Measurements from ENCODE around the gene TEX35. TPM values are rescaled to one million over a fixed set of nuclear protein-coding genes. Genes with fewer than 3 reads are reported as not detected.

TEX35 gene
- polyA plus RNA-seq = under 1 TPM in 1 of 3 donors, not detected in 2; 0.06 TPM

DNA sequence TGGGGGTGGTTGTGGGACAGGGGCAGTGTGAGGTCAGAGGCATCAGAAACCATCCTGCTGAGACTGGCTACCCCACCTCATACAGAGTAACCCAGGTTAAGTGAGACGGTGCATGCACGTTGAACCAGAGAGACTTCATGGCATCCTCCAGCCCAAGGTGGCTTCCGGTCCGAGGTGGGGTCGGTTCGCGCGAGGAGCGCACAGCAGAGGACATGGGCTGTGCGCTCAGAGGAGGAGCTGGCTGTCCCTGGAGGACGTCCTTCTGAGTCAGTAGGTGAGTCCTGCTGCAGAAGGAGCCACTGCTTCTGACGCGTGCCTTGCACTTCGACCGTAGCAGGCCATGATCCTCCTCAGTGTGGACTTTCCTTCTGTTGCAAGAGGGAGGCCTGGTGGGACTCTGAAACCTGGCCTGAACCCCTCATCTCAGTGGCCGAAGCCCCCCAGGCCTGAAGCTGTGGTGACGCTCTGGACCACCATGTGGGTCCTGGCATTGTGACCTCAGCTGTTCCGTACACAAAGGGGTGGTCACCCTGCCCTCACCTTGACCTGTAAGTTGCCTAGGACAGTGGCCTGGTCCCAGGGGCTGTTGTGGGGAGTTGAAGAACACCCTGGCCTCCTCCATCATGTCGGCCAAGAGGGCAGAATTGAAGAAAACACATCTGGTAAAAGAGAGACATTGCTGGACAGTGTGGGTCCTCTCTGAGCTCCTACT is at the start of gene TEX35:
Gene TEX35 (plus strand): TSS at position 544 of the 712 bp plus-strand sequence. CDS start 80 bp downstream, at position 624.
- 94 to 97% (median 96%) methylated on average over 19 of the region's 19 CpGs for WGBS, 3 donors
- no peak within 1 kb of the TSS for H3K27ac ChIP-seq (ENCODE audit: low read depth, low read length)

DNA sequence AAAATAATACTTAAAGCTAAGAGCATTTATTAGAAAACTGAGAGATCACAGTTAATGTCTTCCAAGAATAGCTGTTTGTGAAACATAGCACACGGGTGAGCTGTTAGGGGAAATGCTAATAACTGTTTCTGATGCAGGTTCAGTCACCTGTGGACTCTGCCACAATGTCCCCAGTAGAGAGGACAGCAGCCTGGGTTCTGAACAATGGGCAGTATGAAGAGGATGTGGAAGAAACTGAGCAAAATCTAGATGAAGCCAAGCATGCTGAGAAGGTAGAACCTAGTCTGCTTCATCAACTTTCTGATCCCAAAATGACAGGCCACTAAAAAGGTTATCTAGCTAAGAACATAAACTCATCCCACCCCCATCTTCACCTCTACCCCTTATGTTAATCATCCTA is 48.8 kb upstream of the TEX35 start:
- WGBS, 3 donors = 88 to 90% (median 89%) methylated on average over 1 of the region's 1 CpG
- H3K27ac ChIP-seq (ENCODE audit: low read depth, low read length) = no peak overlapping the region

DNA sequence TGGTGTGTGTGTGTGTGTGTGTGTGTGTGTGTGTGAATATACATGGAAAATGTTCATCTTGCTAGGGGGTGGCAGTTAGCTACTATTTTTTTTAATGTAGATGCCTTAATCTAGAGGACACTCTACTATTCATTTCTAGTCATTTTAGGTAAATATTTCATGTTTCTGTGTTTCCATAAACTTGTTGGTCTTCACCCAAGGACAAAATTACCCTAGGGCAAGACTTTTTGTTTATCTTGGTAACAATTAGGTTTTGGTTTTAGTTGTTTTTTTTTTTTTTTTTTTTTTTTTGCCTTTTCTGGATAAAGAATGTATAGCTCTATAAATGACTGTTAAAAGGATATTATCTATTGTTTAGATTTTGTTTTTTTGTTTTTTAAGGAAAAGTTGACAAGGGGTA is 48.3 kb upstream of the TEX35 start:
- H3K27ac ChIP-seq (ENCODE audit: low read depth, low read length) = no peak overlapping the region

DNA sequence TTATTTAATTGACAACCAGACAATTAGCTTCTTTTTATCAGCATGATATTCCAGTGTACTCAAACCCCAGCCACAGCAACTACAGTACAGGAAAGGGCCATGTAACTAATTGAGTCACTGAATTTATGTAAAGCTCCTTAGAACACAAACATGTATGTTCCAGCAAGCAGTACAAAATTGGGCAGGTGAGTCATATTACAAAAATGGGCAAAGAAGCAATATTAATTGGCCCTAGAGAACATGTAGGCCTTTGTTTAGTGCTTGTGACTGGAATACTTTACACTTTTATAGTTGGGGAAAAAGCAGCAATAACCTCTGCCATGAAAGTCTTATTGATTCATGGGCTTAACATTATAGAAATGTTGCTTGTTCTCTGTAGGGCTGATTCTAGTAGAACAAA is 47.9 kb upstream of the TEX35 start:
- H3K27ac ChIP-seq (ENCODE audit: low read depth, low read length) = no peak overlapping the region

DNA sequence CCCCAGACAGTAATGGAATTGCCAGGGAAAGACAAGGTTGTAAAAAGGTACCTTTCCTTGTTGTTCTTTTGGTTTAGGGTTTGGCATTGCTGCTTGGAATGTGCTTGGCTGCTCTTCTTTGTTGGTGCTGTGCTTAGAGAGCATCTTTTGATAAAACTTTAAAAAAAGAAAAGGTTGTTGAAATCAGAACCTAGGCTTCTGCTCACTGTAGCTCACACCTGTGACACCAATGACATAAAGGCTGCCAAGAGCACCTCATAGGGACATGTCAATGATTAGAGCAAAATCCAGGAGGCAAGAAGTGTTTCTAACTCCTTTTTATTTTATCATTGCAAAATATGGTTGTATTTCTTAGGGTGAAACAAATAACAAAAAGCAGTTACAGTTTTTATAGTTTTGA is 45.1 kb upstream of the TEX35 start:
- H3K27ac ChIP-seq (ENCODE audit: low read depth, low read length) = no peak overlapping the region

DNA sequence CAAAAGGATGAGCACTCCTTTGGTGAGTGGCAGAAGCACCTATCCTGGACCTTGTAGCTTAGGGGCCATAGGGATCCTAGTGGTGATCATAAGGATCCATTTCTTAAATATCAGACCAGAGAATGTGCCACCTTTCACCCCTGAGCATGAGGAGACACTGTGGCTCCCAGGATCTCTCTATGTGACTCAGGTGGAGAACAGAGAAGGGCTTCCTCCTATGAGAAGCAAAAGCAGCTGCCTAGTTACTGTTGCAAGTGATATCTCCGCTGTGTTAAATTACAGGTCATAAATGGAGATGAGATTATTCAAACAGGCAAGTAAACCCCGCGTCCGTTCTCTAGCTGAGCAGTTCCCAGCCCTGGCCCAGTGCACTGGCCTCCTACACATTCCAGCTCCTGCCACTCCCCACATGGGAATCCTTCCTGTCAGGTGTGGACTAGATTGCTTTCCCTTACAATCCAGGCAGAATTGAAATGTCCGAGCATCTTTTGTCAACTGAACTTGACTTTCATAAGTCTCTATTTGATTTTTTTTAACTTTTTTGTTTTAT is 42.4 kb upstream of the TEX35 start:
- H3K27ac ChIP-seq (ENCODE audit: low read depth, low read length) = no peak overlapping the region
- 56 to 75% (median 68%) methylated on average over 5 of the region's 5 CpGs for WGBS, 3 donors

DNA sequence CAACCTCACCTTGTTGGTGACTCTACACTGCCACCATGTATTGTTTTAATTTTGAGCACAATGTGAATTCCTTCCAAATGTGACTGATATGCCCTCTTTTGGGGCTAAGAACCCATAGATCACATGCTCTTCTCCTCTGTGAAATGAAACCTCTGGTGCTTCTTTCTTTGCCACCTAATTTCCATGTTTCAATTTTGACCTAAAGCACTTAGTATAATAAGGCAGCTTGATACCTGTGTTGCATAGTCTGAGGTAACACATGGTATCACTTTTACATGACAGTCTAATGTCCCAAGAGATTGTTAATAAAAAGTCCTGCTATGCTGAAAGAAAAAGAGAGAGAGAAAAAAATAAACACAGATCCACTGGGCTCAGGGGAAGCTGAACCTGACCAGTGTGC is 40.4 kb upstream of the TEX35 start:
- H3K27ac ChIP-seq (ENCODE audit: low read depth, low read length) = no peak overlapping the region

DNA sequence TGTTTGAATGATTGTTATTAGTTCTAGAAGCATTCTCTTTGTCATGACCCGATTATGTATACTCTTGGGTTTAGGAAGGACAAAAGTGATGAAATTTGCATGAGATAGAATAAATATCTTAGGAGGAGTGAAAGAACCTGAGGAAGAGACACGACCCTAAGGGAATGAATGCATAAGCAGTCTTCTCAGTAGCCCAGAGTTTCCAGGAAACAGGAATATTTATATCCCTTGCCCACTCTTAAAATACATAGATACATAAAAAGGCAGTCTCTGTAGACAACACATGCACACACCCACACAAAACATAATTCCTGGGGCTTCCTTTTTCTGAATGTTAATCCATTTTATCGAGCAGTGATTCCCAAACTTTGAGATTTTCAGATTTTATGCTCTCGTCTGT is 35.5 kb upstream of the TEX35 start:
- 77 to 86% (median 83%) methylated on average over 4 of the region's 4 CpGs for WGBS, 3 donors
- H3K27ac ChIP-seq (ENCODE audit: low read depth, low read length) = no peak overlapping the region

DNA sequence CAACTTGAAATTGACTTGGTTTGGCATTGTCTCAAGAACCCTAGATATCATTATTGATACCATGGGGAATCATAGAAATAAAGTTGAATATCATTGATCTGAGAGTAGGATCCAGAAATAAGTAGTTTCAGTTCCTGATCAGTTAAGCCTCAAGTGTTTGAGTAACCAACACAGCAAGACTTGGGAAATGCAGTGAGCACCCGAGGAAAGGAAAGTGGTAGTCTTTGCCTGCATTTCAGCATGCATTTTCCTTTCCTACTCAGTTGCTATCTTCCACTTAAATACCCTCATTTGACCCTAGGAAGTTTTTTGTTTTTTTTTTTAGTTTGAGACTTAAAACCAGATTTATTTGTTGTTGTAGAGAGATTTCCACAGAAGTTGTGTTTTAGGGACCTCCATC is 35.1 kb upstream of the TEX35 start:
- 43 to 56% (median 50%) methylated on average over 1 of the region's 1 CpG for WGBS, 3 donors

DNA sequence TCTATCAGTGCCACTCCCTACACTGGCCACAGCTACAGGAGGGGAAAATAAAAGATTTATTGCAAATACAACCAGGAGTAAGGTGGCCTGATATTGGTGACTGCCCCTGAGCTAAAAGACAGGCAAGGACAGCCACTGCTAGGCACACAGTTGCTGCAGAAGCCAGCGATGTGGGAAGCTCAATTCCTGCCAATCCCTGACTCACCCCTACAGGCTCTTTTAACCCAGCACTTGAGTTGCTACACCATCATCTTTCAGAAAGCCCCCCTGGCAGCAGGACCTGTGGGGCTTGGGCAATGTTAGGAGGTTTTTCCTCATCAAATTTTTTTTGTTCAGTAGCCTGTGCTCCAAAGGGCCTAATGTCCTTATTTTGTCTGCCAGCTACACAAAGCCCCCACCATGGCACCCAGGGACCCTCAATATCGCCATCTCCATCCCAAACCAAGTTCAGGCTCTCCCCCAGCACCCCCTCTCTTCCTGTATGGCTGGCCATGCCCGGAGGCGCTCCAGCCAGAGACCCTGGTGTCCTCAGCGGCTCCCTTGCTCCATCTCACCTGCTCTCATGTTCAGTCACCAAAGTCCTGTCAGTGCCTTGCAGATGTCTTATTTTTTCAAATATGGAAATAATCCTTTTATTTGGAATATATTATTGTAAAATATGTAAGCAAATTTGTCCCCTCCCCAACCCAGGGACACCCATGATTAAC is 29.5 kb upstream of the TEX35 start:
- H3K27ac ChIP-seq (ENCODE audit: low read depth, low read length) = no peak overlapping the region

More for the DNA sequence above, 35.1 kb upstream of the TEX35 start:
- H3K27ac ChIP-seq (ENCODE audit: low read depth, low read length) = no peak overlapping the region

DNA sequence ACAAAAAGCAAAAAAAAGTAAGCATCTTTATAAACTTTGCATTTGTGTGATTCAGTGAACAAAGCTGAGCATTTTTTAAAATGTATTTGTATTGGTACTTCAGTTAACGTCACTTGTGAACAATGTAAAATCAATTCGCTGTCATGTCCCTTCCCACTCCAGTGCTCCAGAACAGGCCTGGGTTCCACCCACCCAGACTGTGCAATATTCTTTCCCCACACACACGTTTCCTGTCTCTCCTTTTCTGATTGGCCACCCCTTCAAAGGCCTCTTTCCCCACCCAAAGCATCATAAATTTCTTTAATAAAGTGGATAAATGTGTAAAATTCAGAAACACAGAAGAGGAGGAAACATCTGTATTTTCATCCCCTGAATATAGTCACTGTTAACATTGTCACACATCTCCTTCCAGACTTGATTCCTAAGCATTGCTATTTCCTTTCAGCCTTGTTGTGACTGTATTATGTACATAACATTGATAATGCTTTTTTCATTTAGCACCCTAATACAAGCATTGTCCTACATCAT is 28.1 kb upstream of the TEX35 start:
- 43 to 55% (median 55%) methylated on average over 3 of the region's 3 CpGs for WGBS, 3 donors
- no peak overlapping the region for H3K27ac ChIP-seq (ENCODE audit: low read depth, low read length)

More for the DNA sequence above, 29.5 kb upstream of the TEX35 start:
- WGBS, 3 donors = 89 to 93% (median 91%) methylated on average over 5 of the region's 5 CpGs

DNA sequence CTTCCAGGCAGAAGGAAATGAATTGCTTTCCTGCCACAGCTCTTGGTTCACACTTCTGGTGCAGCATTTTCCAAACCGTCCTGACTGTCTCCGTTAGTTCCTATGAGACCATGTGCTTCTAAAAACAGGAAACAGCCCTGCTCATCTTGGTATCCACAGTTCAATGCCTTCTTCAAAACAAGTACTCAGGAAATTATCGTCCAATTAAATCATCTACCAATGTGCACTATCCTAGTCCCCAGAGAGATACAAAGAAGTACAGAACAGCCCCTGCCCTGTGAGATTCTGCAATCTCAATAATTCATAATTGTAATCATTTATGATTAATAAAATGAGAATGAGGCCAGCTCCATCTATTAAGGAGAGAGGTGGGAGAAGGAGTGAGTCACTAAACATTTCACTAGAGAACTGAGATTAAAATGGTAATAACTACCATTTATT is 27.3 kb upstream of the TEX35 start:
- no peak overlapping the region for H3K27ac ChIP-seq (ENCODE audit: low read depth, low read length)
- 19 to 67% (median 20%) methylated on average over 3 of the region's 3 CpGs for WGBS, 3 donors

DNA sequence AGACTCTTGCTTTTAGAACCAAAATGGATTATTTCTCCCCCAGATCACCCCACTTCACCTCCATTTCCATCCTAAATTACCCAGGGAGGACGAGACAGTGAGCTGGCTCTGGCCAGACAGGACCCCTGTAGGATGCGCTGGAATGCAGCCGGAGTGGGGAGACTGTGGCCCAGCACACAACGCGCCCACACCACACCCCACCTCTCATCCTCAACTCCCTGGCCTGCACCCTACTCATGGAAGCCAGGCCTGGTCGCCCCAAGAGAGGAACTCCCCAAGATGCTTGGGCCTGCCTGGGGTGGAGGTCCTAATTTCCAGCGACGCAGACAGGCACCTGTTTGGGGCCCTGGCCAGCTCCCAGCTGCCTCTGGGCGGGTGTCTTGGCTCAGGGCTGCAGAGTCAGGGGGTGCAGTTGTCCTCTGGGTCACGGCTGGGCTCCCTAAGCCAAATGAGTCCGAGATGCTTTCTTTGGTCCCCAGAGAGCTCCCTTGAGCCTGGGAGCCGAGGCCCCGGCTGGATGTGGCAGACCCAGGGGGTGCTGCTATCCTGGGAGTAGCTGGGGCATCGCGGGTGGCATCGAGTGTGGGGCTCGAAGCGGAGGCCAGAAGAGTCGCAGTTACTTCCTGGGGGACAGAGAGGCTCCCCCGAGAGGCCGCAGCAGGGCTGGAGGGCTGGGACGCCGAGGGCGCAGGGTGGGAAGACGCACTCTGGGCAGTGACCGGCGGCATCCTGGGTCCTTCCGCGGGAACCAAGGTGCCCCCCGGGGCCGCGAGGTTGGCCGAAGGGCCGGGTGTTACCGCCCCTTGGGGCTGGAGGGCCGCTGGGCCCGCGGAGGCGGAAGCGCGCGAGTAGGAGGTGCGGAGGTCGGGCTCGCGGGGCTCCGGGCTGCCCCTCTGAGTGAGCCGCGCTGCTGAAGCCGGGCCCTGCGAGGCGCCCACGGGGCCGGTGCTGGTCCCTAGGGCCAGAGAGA is 26.5 kb upstream of the TEX35 start:
- WGBS, 3 donors = 28 to 45% (median 34%) methylated on average over 54 of the region's 54 CpGs

DNA sequence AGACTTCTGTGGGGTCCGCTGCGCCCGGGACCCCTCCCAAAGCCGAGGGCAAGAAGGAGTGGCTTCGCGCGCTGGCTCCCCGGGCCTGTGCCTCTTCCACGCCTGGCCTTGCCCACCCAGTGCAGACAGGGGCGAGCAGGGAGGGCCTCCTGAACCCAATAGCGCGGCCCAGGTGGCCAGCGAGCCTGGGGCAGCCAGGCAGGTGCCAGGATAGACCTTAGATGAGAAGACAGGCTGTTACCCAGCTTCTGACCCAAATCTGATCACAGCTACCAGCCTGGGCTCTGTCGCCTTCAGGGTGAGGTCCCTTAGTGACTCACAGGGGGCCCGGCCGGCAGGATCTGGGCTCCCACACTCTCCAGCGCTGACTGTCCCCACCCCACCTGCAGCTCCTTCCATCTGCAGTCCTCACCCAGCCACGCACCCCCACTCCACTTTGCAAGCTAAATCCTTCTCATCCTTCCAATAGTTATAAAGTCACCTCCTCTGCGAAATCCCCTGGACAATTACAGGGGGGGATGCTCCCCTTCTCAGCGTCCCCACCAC is 25.8 kb upstream of the TEX35 start:
- WGBS, 3 donors = 40 to 52% (median 46%) methylated on average over 19 to 20 of the region's 20 CpGs
- H3K27ac ChIP-seq (ENCODE audit: low read depth, low read length) = no peak overlapping the region

More for the DNA sequence above, 26.5 kb upstream of the TEX35 start:
- H3K27ac ChIP-seq (ENCODE audit: low read depth, low read length) = no peak overlapping the region

DNA sequence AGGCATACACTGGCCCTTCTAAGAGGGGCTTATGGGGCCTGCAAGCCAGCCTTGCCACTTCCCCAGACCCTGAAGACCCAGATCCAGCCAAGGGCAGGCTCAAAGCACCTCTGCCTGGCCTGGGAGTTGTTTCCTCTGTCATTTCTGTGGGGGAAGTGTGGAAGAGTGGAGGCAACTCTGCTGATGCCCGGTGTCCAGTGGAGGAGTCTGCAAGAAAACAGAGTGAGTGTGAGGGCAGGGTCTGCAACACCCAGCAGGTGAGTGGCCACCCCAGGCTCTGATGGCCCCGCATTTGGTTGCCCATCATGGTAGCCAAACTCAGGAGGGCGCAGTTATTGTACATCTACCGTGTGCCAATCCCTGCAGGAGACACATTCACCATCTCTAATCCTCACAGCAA is 24.5 kb upstream of the TEX35 start:
- no peak overlapping the region for H3K27ac ChIP-seq (ENCODE audit: low read depth, low read length)
- WGBS, 3 donors = 90 to 96% (median 94%) methylated on average over 4 of the region's 4 CpGs

DNA sequence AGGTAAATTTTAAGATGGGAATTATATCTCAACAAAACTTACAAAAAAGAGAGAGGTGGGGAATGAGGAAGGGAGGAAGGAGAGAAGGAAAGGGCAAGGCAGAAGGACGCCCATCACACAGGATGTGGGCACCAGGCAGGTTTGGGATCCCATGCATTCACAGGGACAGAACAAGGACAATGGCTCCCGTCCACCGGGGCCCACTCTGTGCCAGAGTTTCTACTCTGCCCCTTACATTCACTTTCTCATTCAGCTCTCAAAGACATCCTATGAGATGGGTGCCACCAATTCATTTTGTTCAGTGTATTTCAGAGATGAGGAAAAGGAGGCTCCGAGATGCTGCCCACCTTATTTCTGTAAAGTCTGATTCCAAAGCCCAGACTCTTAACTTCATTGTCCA is 23.5 kb upstream of the TEX35 start:
- 91 to 94% (median 91%) methylated on average over 4 of the region's 4 CpGs for WGBS, 3 donors
- H3K27ac ChIP-seq (ENCODE audit: low read depth, low read length) = no peak overlapping the region

DNA sequence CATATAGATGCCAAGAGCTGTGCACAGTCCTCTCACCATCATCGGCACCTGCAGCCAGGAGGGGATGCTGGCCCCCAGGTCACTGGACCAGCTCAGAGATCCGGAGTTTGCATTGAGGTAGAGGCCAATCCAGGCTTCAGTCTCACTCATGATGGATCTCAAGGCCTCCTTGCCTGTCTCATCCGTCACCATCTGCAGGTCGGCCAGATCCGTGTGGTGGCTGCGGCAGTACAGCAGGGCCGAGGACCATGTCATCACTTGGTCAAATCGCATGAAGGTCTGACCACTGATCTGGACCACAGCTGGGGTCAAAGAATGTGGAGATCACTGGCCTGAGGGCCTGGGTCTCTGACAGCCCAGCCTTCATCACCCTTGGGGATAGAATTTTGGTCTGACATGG is 22.8 kb upstream of the TEX35 start:
- 91 to 97% (median 95%) methylated on average over 8 of the region's 8 CpGs for WGBS, 3 donors
- no peak overlapping the region for H3K27ac ChIP-seq (ENCODE audit: low read depth, low read length)

DNA sequence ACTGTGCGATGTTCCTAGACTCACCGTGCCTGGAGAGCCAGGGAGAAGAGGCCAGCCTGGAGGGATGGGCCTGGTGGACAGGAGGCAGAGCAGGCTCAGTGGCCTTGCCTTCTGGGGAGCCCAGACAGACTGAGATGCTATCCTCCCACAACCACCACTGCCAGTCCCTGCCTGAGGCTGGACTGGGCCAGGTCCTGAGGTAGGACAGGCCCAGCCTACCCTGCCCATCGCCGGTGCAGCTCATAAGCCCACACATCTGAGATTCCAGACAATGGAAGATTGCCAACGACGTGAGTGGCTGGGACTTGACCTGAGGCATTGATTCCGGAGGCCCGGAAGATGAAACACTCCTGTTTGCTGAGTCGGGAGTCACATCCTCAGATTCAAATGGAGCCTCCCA is 21.9 kb upstream of the TEX35 start:
- WGBS, 3 donors = 90 to 94% (median 92%) methylated on average over 9 of the region's 9 CpGs
- no peak overlapping the region for H3K27ac ChIP-seq (ENCODE audit: low read depth, low read length)

All from adipose tissue (tissue), 3 donors.